ENCODE data around the gene PPP1R13B. TPM values are rescaled to one million over a fixed set of nuclear protein-coding genes. Genes with fewer than 3 reads are reported as not detected.

PPP1R13B gene
- total and polyA plus RNA-seq, 2 donors from 2014 or later: 15.1 to 69.4 TPM

DNA sequence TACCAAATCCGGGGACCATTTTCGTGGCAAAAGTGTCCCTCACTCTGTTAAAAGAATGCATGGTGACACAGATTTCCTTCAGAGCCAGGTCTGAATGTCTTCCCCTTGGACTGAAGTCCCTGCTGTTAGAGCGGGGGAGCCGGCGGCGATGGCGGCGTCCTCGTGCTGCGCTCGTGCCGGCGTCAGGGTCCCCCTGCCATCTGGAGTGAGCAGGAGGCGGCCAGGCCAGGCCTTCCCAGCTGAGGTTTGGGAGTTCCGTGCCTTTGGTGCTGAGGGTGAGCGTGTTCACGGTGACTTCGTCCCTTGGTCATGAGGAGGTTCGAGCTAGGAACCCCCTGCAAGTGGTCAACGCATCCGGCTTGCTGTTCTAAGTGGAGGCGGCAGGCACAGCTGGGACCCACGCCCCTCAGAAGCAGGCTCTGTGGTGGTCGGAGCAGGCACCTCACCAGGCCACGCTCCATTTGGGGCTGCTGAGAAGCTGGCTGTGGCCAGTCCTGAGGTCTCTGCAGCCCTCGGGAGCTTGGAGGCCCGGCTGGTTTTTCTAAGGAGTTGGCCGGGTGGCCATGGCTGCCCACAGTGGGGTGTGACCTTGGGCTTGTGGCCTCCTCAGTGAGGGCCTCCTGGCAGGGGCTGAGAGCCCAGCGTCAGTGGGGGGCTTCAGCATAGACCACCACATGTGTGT is 122.2 kb downstream of the PPP1R13B start:
- Histone ChIP-seq H3K27ac (ENCODE audit: low read depth in 2 of 2, low read length in 2 of 2) (no peak overlapping the region), H3K27me3 (ENCODE audit: control insufficient read depth, insufficient read depth, low read length) (no peaks in the 10 kb centered on the region), H3K4me1 (ENCODE audit: control insufficient read depth in 2 of 3, insufficient read depth in 2 of 3, low read depth in 1 of 3, low read length in 3 of 3) (peaks cover 0 to 7% (median under 1%) of the 10 kb centered on the region in 3 donors), H3K4me3 (ENCODE audit: low read length in 3 of 3) (no peak overlapping the region), H3K9ac (ENCODE audit: low read length in 3 of 3) (no peak overlapping the region), H3K9me3 (ENCODE audit: control insufficient read depth in 2 of 3, insufficient read depth in 1 of 3, low read length in 3 of 3) (no peaks in the 10 kb centered on the region), H3K36me3 (ENCODE audit: control insufficient read depth in 2 of 3, insufficient read depth in 3 of 3, low read length in 3 of 3) (peaks cover 2 to 22% (median 4%) of the 10 kb centered on the region in 3 donors)
- DNase-seq (no peak), FAIRE-seq (no peak)
- TF ChIP-seq, protein P1, sequence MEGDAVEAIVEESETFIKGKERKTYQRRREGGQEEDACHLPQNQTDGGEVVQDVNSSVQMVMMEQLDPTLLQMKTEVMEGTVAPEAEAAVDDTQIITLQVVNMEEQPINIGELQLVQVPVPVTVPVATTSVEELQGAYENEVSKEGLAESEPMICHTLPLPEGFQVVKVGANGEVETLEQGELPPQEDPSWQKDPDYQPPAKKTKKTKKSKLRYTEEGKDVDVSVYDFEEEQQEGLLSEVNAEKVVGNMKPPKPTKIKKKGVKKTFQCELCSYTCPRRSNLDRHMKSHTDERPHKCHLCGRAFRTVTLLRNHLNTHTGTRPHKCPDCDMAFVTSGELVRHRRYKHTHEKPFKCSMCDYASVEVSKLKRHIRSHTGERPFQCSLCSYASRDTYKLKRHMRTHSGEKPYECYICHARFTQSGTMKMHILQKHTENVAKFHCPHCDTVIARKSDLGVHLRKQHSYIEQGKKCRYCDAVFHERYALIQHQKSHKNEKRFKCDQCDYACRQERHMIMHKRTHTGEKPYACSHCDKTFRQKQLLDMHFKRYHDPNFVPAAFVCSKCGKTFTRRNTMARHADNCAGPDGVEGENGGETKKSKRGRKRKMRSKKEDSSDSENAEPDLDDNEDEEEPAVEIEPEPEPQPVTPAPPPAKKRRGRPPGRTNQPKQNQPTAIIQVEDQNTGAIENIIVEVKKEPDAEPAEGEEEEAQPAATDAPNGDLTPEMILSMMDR (IDR thresholded peaks at IDR 0.05; ENCODE audit: borderline replicate concordance, extremely low read depth, insufficient read depth): no peak
- intact Hi-C loops (cut with DNase I): no loop called here

DNA sequence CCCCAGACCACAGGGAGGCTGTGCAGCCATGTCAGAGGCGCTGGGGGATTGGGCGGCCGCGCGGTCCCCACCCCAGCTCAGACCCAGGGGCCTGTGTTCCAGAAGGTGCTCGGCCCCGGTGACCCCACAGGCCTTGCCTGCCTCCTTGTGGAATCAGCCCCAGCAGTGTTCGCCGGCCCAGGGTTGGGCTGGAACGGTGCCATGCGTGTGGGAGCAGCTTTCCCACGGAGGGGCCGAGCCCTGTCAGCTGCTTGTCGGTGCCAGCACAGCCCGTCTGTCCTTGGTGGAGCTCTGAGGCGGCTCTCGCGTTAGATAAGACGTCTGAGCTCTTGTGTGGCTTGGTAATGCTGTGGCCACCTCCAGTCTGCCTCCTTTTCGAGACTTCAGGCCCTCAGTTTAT is 123.3 kb downstream of the PPP1R13B start:
- H3K4me1 ChIP-seq (ENCODE audit: control insufficient read depth in 2 of 3, insufficient read depth in 2 of 3, low read depth in 1 of 3, low read length in 3 of 3): peaks cover 0 to 7% (median 6%) of the 10 kb centered on the region in 3 donors
- TF ChIP-seq, protein P1 (IDR thresholded peaks at IDR 0.05; ENCODE audit: borderline replicate concordance, extremely low read depth, insufficient read depth): no peak
- intact Hi-C loops (cut with DNase I): no loop called here
- no peak overlapping the region for H3K27ac ChIP-seq (ENCODE audit: low read depth in 2 of 2, low read length in 2 of 2)
- no peak overlapping the region for H3K4me3 ChIP-seq (ENCODE audit: low read length in 3 of 3)
- no peaks in the 10 kb centered on the region for H3K9me3 ChIP-seq (ENCODE audit: control insufficient read depth in 2 of 3, insufficient read depth in 1 of 3, low read length in 3 of 3)
- no peak overlapping the region for H3K9ac ChIP-seq (ENCODE audit: low read length in 3 of 3)
- FAIRE-seq (no peak), DNase-seq (peak in 2 of 5 donors; percentile 49 to 81)
- peaks cover 0 to 12% (median 1%) of the 10 kb centered on the region in 3 donors for H3K36me3 ChIP-seq (ENCODE audit: control insufficient read depth in 2 of 3, insufficient read depth in 3 of 3, low read length in 3 of 3)
- no peaks in the 10 kb centered on the region for H3K27me3 ChIP-seq (ENCODE audit: control insufficient read depth, insufficient read depth, low read length)

DNA sequence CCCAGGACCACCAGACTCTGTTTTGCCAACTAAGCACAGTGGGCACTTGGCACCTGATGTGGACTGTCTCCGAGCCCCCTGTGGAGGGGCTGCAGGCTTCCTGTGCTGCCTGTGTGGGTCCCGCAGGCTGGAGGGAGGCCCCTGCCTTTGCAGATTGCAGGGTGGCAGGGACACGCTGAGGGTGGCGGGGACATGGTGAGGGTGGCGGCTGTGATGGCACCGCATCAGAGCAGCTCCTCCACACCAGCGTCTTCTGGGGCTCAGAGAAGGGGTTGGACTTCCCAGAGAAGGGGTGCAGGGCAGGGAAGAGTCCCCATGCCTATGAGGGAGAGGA is 123.7 kb downstream of the PPP1R13B start:
- Histone ChIP-seq H3K27ac (ENCODE audit: low read depth in 2 of 2, low read length in 2 of 2) (no peak overlapping the region), H3K4me3 (ENCODE audit: low read length in 3 of 3) (no peak overlapping the region), H3K9ac (ENCODE audit: low read length in 3 of 3) (no peak overlapping the region), H3K36me3 (ENCODE audit: control insufficient read depth in 2 of 3, insufficient read depth in 3 of 3, low read length in 3 of 3) (peaks cover 0 to 10% (median 0%) of the 10 kb centered on the region in 3 donors), H3K9me3 (ENCODE audit: control insufficient read depth in 2 of 3, insufficient read depth in 1 of 3, low read length in 3 of 3) (no peaks in the 10 kb centered on the region), H3K4me1 (ENCODE audit: control insufficient read depth in 2 of 3, insufficient read depth in 2 of 3, low read depth in 1 of 3, low read length in 3 of 3) (peaks cover 0 to 10% (median 6%) of the 10 kb centered on the region in 3 donors), H3K27me3 (ENCODE audit: control insufficient read depth, insufficient read depth, low read length) (no peaks in the 10 kb centered on the region)
- intact Hi-C loops (cut with DNase I): no loop called here
- TF ChIP-seq, protein P1 (IDR thresholded peaks at IDR 0.05; ENCODE audit: borderline replicate concordance, extremely low read depth, insufficient read depth): no peak
- DNase-seq (no peak), FAIRE-seq (no peak)
